Activated CD8-positive, alpha-beta memory T cell treated with anti-CD3 and anti-CD28 coated beads, Interleukin-2, amount 50 U/mL, for 4 hours (primary cell): ENCODE measurements around the gene IL10RA.
"Not testable (repeated sequence)": the region's sequence is repeated elsewhere in the genome, so short reads cannot be mapped to it uniquely, and the experiment has no call there.

Experiments
- DNase-seq: peaks from one replicate; pipeline ENCODE4 v3.0.0-alpha.2; 2020

The IL10RA gene

GRCh38 chr11:117966908-117967307, 19.3 kb upstream of the IL10RA start:
- DNase-seq = no peak

- DNase-seq = no peak
Measured at GRCh38 chr11:117969160-117969991, 16.8 kb upstream of the IL10RA start.

- no peak for DNase-seq
Measured at GRCh38 chr11:117970400-117971024, 15.7 kb upstream of the IL10RA start.

- DNase-seq = no peak
Measured at GRCh38 chr11:117972044-117972443, 14.2 kb upstream of the IL10RA start.

- DNase-seq = no peak
Measured at GRCh38 chr11:117972629-117973502, 13.3 kb upstream of the IL10RA start.

GRCh38 chr11:117973503-117973860, 12.7 kb upstream of the IL10RA start:
- no peak for DNase-seq

GRCh38 chr11:117976445-117976844, 9.7 kb upstream of the IL10RA start:
- DNase-seq = no peak

- no peak for DNase-seq
Measured at GRCh38 chr11:117977029-117977428, 9.2 kb upstream of the IL10RA start.

- not testable (repeated sequence) for DNase-seq
Measured at GRCh38 chr11:117977612-117978264, 8.5 kb upstream of the IL10RA start.

GRCh38 chr11:117978291-117978910, 7.8 kb upstream of the IL10RA start:
- not testable (repeated sequence) for DNase-seq

GRCh38 chr11:117978991-117979390, 7.2 kb upstream of the IL10RA start:
- no peak for DNase-seq

- DNase-seq = no peak
Measured at GRCh38 chr11:117979481-117980211, 6.5 kb upstream of the IL10RA start.

- no peak for DNase-seq
Measured at GRCh38 chr11:117980280-117980679, 5.9 kb upstream of the IL10RA start.

- DNase-seq = no peak
Measured at GRCh38 chr11:117980720-117981119, 5.5 kb upstream of the IL10RA start.

- DNase-seq = no peak
Measured at GRCh38 chr11:117983163-117983475, 3.1 kb upstream of the IL10RA start.

GRCh38 chr11:117984476-117984875, 1.7 kb upstream of the IL10RA start:
- no peak for DNase-seq

- DNase-seq = peak; percentile 56
Measured at GRCh38 chr11:117986981-117987574, 884 bp downstream of the IL10RA start.

- DNase-seq = no peak
Measured at GRCh38 chr11:117989351-117990102, 3.3 kb downstream of the IL10RA start.

- DNase-seq = no peak
Measured at GRCh38 chr11:117992136-117992535, 5.9 kb downstream of the IL10RA start.

GRCh38 chr11:117992620-117993019, 6.4 kb downstream of the IL10RA start:
- DNase-seq = no peak
